Smooth muscle cell (in vitro differentiated cells): ENCODE data around the gene MBD3L4. TPM values are rescaled to one million over a fixed set of nuclear protein-coding genes. Genes with fewer than 3 reads are reported as not detected.

Source experiments
- DNase-seq: peaks from one replicate; lab custom pipeline; 2025; ENCODE audit not compliant: unreplicated experiment; lab: John Stamatoyannopoulos, UW
- H2AFZ ChIP-seq: fragments of 200-600 bp; sonication (generic); 2 replicates; pipeline ENCODE4 v1.6.0; 2016; ENCODE audit warnings: antibody characterized with exemption, low read depth, mild to moderate bottlenecking
- H3F3A ChIP-seq: fragments of 200-600 bp; sonication (generic); 2 replicates; pipeline ENCODE4 v1.6.0; 2017; ENCODE audit warnings: antibody characterized with exemption, low read depth
- H3K27ac ChIP-seq: fragments of 200-600 bp; sonication (generic); 2 replicates; pipeline ENCODE4 v1.5.1; 2016; ENCODE audit warnings: low read depth, mild to moderate bottlenecking
- H3K27me3 ChIP-seq: fragments of 200-600 bp; sonication (generic); 2 replicates; pipeline ENCODE4 v1.6.1; 2016; ENCODE audit warnings: low read depth, mild to moderate bottlenecking
- H3K36me3 ChIP-seq: fragments of 200-600 bp; sonication (generic); 2 replicates; pipeline ENCODE4 v1.5.1; 2016; ENCODE audit warnings: low read depth
- H3K4me1 ChIP-seq: fragments of 200-600 bp; sonication (generic); 2 replicates; pipeline ENCODE4 v1.5.1; 2016; ENCODE audit warnings: low read depth
- H3K4me2 ChIP-seq: fragments of 200-600 bp; sonication (generic); 2 replicates; pipeline ENCODE4 v1.6.0; 2016; ENCODE audit warnings: mild to moderate bottlenecking
- H3K4me3 ChIP-seq: fragments of 200-600 bp; sonication (generic); 2 replicates; pipeline ENCODE4 v1.5.1; 2016; ENCODE audit warnings: mild to moderate bottlenecking
- H3K79me2 ChIP-seq: fragments of 200-600 bp; sonication (generic); 2 replicates; pipeline ENCODE4 v1.6.0; 2016; ENCODE audit warnings: low read depth, mild to moderate bottlenecking
- H3K9ac ChIP-seq: fragments of 200-600 bp; sonication (generic); 2 replicates; pipeline ENCODE4 v1.6.0; 2016; ENCODE audit warnings: low read depth
- H3K9me3 ChIP-seq: fragments of 200-600 bp; sonication (generic); replicated peaks from 2 replicates; pipeline ENCODE4 v1.5.1; 2016; ENCODE audit warnings: low read depth
- H4K20me1 ChIP-seq: fragments of 200-600 bp; sonication (generic); 2 replicates; pipeline ENCODE4 v1.6.0; 2016; ENCODE audit warnings: low read depth
- WGBS: methylation state at CpG from one replicate; pipeline ENCODE4 v1.1.7; 2016; ENCODE audit warnings: low lambda C conversion rate; 5-methylcytosine and 5-hydroxymethylcytosine counted together
- polyA plus RNA-seq: library from polyadenylated mRNA; unstranded; fragments of >200 nt; fragmentation: Nextera tagmentation; extraction: Ambion mirVana; gene quantifications from 2 replicates; pipeline ENCODE4 v1.2.1, GENCODE V29; 2016
- total RNA-seq: library from RNA; depleted of rRNA; stranded (reverse); fragments of >200 nt; gene quantifications from 2 replicates; pipeline ENCODE4 v1.2.3, GENCODE V29; 2014
- TF ChIP-seq, protein P1 (sequence below): fragments of 200-600 bp; sonication (generic); IDR thresholded peaks from 2 replicates; pipeline ENCODE4 v1.5.1; 2017; ENCODE audit warnings: borderline replicate concordance, mild to moderate bottlenecking, antibody characterized with exemption; ENCODE audit not compliant: insufficient read depth, poor library complexity, severe bottlenecking

Gene MBD3L4
- total and polyA plus RNA-seq, 2 experiments from 2014 or later = not detected

DNA sequence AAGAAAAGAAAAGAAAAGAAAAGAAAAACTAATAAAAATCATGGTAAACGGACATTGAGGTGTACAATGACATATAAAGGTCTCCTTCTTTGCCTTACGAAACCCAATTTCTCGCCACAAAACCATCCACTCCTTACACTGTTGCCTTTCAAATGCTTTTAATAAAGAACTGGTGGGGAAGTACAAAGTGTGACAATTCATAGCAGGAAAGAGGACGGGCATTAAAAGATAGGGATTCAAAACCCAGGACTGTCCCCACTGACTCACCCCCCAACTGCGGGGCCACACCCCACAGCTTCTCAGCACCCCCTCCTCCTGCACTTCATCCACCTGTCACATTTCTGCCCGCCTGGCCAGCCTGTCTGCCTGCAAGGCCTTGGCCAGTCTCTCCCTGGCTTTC lies 21.2 kb downstream of the MBD3L4 start:
- 83% methylated on average over 6 of the region's 6 CpGs for WGBS
- Histone ChIP-seq H3K79me2 (no peaks in the 10 kb centered on the region), H3K27ac (no peak overlapping the region), H2AFZ (no peak overlapping the region), H3K4me3 (no peak overlapping the region), H3F3A (no peaks in the 10 kb centered on the region), H3K27me3 (no peaks in the 10 kb centered on the region), H4K20me1 (no peaks in the 10 kb centered on the region), H3K9ac (no peak overlapping the region), H3K4me1 (no peaks in the 10 kb centered on the region), H3K9me3 (no peaks in the 10 kb centered on the region), H3K4me2 (no peak overlapping the region), H3K36me3 (no peaks in the 10 kb centered on the region)
- TF ChIP-seq, protein P1, sequence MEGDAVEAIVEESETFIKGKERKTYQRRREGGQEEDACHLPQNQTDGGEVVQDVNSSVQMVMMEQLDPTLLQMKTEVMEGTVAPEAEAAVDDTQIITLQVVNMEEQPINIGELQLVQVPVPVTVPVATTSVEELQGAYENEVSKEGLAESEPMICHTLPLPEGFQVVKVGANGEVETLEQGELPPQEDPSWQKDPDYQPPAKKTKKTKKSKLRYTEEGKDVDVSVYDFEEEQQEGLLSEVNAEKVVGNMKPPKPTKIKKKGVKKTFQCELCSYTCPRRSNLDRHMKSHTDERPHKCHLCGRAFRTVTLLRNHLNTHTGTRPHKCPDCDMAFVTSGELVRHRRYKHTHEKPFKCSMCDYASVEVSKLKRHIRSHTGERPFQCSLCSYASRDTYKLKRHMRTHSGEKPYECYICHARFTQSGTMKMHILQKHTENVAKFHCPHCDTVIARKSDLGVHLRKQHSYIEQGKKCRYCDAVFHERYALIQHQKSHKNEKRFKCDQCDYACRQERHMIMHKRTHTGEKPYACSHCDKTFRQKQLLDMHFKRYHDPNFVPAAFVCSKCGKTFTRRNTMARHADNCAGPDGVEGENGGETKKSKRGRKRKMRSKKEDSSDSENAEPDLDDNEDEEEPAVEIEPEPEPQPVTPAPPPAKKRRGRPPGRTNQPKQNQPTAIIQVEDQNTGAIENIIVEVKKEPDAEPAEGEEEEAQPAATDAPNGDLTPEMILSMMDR = no peak
- DNase-seq = no peak

DNA sequence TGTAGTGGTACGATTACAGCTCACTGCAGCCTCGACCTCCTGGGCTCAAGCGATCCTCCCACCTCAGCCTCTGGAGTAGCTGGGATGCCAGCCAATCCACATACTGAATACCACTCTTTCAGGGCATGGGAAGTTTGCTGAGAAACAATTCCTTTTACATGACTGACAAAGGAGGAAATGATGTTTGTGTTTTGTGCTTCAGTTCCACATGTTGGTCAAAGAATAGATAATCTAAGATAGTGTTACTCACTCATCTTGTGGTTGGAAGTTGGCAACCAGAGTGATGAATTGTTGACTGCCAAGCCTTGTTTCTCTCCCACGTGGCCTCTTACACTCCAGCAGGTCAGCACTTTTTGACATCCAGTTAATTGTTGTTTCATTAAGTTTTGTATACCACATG lies 26.3 kb downstream of the MBD3L4 start:
- no peak for DNase-seq
- Histone ChIP-seq H3K4me3 (no peak overlapping the region), H3F3A (no peaks in the 10 kb centered on the region), H3K27me3 (no peaks in the 10 kb centered on the region), H3K36me3 (no peaks in the 10 kb centered on the region), H3K9me3 (no peaks in the 10 kb centered on the region), H3K9ac (no peak overlapping the region), H2AFZ (no peak overlapping the region), H3K4me1 (no peaks in the 10 kb centered on the region), H3K27ac (no peak overlapping the region), H3K4me2 (no peak overlapping the region), H4K20me1 (no peaks in the 10 kb centered on the region), H3K79me2 (no peaks in the 10 kb centered on the region)
- WGBS = 61% methylated on average over 4 of the region's 4 CpGs
- TF ChIP-seq, protein P1 = no peak

DNA sequence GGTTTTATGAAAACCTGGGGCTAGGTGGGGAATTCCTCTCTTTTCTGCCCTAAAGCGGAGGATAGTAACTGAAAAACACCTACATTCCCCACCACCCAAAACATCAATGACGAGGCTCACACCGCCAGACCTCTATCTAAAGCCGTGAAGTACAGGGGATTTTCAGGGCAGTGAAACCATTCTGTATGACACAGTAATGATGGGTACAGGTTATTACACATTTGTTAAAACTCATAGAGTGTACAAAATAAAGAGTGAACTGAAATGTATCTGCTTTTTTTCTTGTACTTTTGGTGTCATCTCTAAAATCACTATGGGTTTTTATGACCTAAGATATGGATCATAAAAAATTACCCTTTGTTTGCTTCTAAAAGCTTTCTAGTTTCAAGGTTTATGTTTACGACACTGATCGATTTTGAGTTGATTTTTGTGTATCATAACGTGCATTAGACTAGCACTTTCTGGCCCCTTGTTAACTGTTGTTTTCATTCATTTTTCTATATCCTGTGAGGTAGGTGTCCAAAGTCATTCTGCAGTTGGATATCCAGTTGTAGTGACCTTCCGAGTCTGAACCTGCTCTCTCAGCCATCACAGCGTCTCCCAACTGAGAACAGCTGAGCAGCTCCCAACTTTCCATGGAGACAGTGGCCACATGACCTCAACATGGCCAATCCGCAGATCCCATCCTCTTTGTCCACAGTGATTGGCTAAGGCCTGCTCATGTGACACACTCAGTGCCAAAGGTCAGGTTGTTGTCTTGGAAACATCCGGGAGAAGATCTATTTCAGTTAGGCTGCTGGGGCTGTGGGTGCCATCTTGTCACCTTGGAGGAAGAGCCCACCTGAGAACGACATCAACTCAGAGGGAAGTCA lies 29.0 kb downstream of the MBD3L4 start:
- Histone ChIP-seq H3K9ac (no peak overlapping the region), H3K4me1 (no peaks in the 10 kb centered on the region), H4K20me1 (no peaks in the 10 kb centered on the region), H3K36me3 (no peaks in the 10 kb centered on the region), H3K27me3 (no peaks in the 10 kb centered on the region), H3K27ac (no peak overlapping the region), H3K4me3 (no peak overlapping the region), H2AFZ (no peak overlapping the region), H3K79me2 (no peaks in the 10 kb centered on the region), H3K9me3 (no peaks in the 10 kb centered on the region), H3K4me2 (no peak overlapping the region), H3F3A (no peaks in the 10 kb centered on the region)
- WGBS = 84% methylated on average over 12 of the region's 12 CpGs
- DNase-seq = no peak
- TF ChIP-seq, protein P1 = no peak

DNA sequence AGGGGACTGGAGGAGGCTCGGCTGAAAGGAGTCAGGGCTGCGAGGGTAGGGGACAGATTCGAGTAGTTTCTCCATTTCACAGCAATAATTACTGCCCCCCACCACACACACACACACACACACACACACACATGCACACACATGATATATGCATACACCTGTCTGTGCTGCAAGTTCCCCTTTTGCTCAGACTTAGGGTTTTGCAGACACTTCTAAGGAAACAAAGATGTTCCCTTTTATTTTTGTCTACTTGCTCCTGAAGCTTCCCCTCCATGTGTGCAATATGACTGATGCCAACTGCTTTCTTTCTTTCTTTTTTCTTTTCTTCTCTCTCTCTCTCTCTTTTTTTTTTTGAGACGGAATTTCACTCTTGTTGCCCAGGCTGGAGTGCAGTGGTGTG lies 32.1 kb downstream of the MBD3L4 start:
- H2AFZ ChIP-seq = no peak overlapping the region
- 71% methylated on average over 4 of the region's 4 CpGs for WGBS
- DNase-seq = no peak
- H3K9ac ChIP-seq = no peak overlapping the region
- no peak overlapping the region for H3K4me2 ChIP-seq
- no peaks in the 10 kb centered on the region for H3K4me1 ChIP-seq
- no peaks in the 10 kb centered on the region for H3F3A ChIP-seq
- H3K79me2 ChIP-seq = no peaks in the 10 kb centered on the region
- no peak overlapping the region for H3K27ac ChIP-seq
- no peaks in the 10 kb centered on the region for H3K27me3 ChIP-seq
- H4K20me1 ChIP-seq = no peaks in the 10 kb centered on the region
- TF ChIP-seq, protein P1 = no peak
- H3K4me3 ChIP-seq = no peak overlapping the region
- no peaks in the 10 kb centered on the region for H3K36me3 ChIP-seq
- no peaks in the 10 kb centered on the region for H3K9me3 ChIP-seq
